AG04449 (cell line): ENCODE results near the gene DCAF4.
A peak's percentile ranks its signal among the peaks of the same experiment; 100 is the strongest.

Experiments
- CTCF ChIA-PET: fragments of 350-600 bp; formaldehyde crosslinking; extraction: SDS; loops from one replicate; lab custom pipeline; 2021; ENCODE audit warnings: antibody characterized with exemption; lab: Yijun Ruan, JAX
- POLR2A ChIA-PET: fragments of 400-600, 350-600 bp; formaldehyde crosslinking; extraction: SDS; loops from one replicate; lab custom pipeline; 2020; ENCODE audit warnings: antibody characterized with exemption, inconsistent platforms; lab: Yijun Ruan, JAX
- DNase-seq: peaks from one replicate; pipeline ENCODE4 v3.0.0-alpha.2; 2010; ENCODE audit warnings: low read depth, low spot score
- H3K4me3 ChIP-seq: 2 replicates; pipeline ENCODE4 v1.5.1; 2011; ENCODE audit warnings: low read depth, mild to moderate bottlenecking, control low read depth, low read length
- TF ChIP-seq, protein P1 (sequence below): IDR thresholded peaks from one replicate; pipeline ENCODE4 v1.5.1; 2011; ENCODE audit warnings: mild to moderate bottlenecking, moderate library complexity, low read length, control low read depth, inconsistent platforms; ENCODE audit not compliant: insufficient read depth; ENCODE audit errors: missing control alignments

Gene DCAF4, protein sequence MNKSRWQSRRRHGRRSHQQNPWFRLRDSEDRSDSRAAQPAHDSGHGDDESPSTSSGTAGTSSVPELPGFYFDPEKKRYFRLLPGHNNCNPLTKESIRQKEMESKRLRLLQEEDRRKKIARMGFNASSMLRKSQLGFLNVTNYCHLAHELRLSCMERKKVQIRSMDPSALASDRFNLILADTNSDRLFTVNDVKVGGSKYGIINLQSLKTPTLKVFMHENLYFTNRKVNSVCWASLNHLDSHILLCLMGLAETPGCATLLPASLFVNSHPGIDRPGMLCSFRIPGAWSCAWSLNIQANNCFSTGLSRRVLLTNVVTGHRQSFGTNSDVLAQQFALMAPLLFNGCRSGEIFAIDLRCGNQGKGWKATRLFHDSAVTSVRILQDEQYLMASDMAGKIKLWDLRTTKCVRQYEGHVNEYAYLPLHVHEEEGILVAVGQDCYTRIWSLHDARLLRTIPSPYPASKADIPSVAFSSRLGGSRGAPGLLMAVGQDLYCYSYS

DNA sequence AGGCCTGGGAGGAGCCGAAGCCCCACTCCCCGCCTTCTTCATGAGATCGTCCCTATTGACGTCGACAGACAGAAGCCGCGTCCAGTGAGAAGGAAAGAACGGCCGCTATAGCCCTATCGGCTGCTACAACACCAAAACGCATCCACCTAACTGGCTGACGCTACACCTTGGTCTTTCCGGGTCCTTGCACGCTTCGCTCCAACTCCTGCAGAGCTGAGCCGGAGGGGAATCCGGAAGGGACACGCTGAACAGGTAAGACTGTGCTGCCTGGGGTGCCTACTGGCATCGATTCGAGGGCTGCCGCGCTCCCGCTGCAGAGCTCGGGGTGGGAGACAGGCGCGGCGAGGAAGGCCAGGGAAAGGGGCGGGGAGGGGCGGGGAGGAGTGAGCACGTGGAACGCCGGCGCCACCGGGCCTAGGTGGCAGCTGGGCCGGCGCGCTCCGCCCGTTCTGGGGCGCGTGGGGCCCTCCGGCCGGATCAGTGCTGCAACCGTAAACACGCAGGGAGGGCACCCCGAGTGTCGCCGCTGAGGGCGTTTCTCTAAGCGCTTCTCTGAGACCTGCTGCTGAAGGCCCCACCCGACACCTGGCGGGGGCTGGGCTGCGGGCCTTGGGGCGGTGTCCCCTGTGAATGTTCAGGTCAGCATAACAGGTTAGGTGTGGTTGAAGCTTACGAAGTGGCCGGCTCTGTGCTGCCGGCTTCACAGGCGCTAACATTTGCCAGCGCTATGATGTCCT lies at the start of gene DCAF4:
DCAF4 (plus strand) TSS at position 173 of the 737 bp plus-strand sequence. CDS start 11,515 bp downstream, outside the sequence.
- TF ChIP-seq, protein P1, sequence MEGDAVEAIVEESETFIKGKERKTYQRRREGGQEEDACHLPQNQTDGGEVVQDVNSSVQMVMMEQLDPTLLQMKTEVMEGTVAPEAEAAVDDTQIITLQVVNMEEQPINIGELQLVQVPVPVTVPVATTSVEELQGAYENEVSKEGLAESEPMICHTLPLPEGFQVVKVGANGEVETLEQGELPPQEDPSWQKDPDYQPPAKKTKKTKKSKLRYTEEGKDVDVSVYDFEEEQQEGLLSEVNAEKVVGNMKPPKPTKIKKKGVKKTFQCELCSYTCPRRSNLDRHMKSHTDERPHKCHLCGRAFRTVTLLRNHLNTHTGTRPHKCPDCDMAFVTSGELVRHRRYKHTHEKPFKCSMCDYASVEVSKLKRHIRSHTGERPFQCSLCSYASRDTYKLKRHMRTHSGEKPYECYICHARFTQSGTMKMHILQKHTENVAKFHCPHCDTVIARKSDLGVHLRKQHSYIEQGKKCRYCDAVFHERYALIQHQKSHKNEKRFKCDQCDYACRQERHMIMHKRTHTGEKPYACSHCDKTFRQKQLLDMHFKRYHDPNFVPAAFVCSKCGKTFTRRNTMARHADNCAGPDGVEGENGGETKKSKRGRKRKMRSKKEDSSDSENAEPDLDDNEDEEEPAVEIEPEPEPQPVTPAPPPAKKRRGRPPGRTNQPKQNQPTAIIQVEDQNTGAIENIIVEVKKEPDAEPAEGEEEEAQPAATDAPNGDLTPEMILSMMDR: no peak
- peak; percentile 89 for DNase-seq
- CTCF ChIA-PET: interaction anchor here (1.7 to 4.4 kb wide), 3 partner anchors 21 to 410 kb away, joined by 5 to 38 read pairs (median 13); no protein-coding TSS in a partner anchor
- peak within 1 kb of the TSS; percentile 95 for H3K4me3 ChIP-seq
- POLR2A ChIA-PET: no interaction called here

DNA sequence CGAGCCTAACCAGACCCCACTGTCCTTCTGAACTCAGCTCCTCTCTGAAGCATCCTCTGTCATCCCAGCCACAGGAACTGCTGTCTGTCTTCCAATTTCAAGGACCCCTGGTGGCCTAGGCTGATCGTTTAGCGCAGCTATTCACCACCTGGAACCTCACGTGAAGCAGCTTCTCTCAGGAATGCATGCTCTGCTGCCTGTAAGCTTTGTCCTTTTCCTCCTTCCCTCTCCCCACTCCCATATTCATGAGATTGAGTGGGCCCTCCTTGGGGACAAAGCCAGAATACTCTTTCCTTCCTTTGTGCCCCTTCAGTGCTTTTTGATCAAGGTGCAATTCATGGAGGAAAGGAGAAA lies 49.6 kb upstream of the DCAF4 start:
- CTCF ChIA-PET: no interaction called here
- no peak for DNase-seq
- POLR2A ChIA-PET: no interaction called here
- TF ChIP-seq, protein P1: no peak
- no peak overlapping the region for H3K4me3 ChIP-seq

DNA sequence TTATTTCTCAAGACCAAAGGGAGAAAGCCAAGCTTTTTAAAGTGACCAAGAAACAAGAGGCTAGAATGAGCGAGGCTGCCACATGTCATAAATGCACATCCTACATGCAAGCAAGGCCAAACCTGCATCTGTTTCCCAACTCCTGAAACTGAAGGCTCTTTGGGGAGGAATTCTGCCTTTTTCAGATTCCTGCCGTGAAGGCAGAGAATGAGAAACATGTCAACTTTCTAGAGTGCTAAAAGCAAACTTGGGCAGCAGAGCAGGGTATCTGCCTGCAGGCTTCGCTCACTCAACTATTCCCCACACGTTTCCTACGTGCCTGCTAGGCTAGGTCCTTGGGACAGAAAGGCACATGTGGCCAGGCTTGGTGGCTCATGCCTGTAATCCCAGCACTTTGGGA lies 47.5 kb upstream of the DCAF4 start:
- DNase-seq: no peak
- CTCF ChIA-PET: no interaction called here
- POLR2A ChIA-PET: no interaction called here
- TF ChIP-seq, protein P1: no peak
- no peak overlapping the region for H3K4me3 ChIP-seq

DNA sequence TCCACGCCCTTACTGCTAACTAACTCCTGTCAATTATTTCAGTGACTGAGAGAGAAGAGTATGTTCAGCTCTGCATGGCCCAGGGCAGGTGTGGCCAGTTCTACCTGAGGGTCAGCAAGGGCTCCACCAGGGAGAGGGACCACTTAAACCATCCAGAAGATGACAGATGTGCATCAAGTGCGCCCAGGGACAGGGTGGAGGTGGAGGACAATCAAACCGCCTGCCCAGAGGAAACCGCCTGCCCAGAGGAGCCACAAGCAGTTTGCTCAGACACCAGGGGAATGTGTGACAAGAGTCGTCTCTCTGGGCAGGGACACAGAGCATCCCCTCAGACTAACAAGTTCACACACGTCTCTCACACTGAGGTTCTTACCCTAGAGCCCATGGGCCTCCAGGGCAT lies 46.8 kb upstream of the DCAF4 start:
- ChIA-PET CTCF (no interaction called here), POLR2A (no interaction called here)
- no peak for DNase-seq
- H3K4me3 ChIP-seq: no peak overlapping the region
- TF ChIP-seq, protein P1: no peak

DNA sequence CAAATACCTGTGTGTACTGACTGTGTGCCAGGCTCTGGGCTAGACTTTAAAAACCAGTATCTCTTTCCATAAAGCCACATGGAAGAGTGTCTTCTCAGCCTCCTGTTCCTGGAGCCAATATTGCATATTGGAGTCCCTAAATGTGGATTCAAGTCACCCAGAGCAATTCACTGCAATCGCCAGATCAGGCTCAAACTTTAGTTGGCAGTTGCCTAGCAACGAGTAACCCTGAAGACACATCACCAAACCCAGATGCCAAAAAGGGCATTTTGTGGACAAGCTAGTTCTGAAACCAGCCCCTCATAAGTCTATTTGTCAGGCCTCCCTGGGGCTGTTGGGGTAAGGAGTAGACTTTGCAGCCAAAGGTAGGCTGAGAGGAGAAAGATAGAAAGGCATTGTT lies 46.1 kb upstream of the DCAF4 start:
- no peak overlapping the region for H3K4me3 ChIP-seq
- no peak for DNase-seq

More for the DNA sequence above, 46.1 kb upstream of the DCAF4 start:
- TF ChIP-seq, protein P1: no peak
- CTCF ChIA-PET: no interaction called here
- POLR2A ChIA-PET: no interaction called here
